AG09319 (cell line): ENCODE measurements around the gene DNAJA2.

Experiments used
- DNase-seq: peaks from one replicate; pipeline ENCODE4 v3.0.0-alpha.2; 2010; ENCODE audit warnings: low read depth; ENCODE audit errors: extremely low read depth
- TF ChIP-seq, protein P1 (sequence below): IDR thresholded peaks from 2 replicates; pipeline ENCODE4 v1.5.1; 2011; ENCODE audit warnings: low read depth, mild to moderate bottlenecking, inconsistent platforms, low read length, moderate library complexity

DNAJA2 gene

DNA sequence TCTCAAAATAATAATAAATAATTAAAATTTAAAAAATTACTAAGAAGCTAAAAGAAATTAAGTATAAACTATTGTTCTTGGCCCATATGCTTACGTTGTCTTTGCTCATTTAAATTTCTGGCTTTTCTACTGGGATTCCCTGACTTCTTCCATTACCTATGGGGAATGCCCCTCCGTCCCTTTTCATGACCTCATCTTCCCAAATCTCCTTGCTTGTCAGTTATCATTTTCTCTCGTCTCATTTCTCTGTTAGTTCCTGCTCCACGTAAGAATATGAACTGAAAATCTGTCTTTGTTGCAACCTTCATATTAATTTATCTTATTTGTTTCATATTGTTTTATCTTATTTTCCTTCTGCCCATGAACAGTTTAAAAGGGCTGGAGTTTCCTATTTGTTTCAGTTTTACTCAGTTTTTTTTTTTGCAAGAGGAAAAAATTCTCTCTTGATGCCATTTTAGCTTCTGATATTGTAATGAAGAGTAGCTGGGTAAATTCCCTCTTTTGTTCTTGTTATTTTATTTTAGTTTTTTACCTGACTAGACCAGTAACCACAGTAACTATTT, 2.5 kb upstream of the DNAJA2 start:
- TF ChIP-seq, protein P1, sequence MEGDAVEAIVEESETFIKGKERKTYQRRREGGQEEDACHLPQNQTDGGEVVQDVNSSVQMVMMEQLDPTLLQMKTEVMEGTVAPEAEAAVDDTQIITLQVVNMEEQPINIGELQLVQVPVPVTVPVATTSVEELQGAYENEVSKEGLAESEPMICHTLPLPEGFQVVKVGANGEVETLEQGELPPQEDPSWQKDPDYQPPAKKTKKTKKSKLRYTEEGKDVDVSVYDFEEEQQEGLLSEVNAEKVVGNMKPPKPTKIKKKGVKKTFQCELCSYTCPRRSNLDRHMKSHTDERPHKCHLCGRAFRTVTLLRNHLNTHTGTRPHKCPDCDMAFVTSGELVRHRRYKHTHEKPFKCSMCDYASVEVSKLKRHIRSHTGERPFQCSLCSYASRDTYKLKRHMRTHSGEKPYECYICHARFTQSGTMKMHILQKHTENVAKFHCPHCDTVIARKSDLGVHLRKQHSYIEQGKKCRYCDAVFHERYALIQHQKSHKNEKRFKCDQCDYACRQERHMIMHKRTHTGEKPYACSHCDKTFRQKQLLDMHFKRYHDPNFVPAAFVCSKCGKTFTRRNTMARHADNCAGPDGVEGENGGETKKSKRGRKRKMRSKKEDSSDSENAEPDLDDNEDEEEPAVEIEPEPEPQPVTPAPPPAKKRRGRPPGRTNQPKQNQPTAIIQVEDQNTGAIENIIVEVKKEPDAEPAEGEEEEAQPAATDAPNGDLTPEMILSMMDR: no peak
- DNase-seq: no peak

DNA sequence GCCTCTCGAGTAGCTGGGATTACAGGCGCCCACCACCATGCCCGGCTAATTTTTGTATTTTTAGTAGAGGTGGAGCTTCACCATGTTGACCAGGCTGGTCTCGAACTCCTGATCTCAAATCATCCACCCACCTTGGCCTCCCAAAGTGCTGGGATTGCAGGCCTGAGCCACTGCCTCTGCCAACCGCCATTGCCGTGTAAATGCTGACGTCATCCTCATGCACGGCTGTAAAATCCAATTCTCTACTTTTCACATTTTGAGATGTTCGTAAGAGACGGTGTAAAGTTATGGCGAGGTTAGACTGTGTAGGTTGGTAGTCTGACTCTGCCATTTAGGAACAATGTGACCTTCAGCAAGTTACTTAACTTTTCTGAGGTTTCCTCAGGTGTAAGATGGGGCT, 1.7 kb upstream of the DNAJA2 start:
- DNase-seq: no peak
- TF ChIP-seq, protein P1: no peak

DNA sequence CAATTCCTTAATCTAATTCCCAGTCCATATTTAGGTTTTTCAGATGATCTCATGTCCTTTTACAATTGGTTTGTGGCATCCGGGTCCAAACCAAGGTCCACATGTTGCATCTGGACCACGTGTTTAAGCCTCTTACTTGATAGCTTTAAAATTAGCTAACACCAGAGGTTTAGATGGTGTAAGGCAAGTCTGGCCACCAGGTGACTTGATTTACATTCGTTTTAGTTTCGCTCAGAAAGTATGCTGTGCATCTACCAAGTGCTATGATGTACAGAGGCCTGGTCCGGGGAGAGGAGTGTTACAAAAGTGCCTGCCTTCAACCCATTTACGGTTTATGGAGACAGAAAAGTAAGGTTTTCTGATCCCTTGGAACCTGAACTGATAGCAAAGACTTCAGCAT, 878 bp upstream of the DNAJA2 start:
- DNase-seq: no peak
- TF ChIP-seq, protein P1: no peak

DNA sequence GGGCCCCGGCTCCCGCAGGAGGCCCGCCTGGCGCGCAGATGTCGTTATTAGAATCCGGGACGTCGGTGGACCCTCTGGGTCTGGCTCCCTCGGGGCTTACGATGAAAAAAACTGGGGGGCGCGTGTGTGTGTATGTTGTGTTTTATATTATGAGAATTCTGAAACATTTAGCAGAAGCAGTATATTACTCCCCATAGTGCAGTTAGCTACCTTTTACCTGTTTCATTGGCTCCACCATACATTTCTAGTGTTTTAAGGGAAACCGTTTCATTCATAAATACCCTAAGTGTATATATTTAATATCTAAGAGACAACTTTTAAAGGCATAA, 486 bp upstream of the DNAJA2 start:
- TF ChIP-seq, protein P1: no peak
- no peak for DNase-seq

DNA sequence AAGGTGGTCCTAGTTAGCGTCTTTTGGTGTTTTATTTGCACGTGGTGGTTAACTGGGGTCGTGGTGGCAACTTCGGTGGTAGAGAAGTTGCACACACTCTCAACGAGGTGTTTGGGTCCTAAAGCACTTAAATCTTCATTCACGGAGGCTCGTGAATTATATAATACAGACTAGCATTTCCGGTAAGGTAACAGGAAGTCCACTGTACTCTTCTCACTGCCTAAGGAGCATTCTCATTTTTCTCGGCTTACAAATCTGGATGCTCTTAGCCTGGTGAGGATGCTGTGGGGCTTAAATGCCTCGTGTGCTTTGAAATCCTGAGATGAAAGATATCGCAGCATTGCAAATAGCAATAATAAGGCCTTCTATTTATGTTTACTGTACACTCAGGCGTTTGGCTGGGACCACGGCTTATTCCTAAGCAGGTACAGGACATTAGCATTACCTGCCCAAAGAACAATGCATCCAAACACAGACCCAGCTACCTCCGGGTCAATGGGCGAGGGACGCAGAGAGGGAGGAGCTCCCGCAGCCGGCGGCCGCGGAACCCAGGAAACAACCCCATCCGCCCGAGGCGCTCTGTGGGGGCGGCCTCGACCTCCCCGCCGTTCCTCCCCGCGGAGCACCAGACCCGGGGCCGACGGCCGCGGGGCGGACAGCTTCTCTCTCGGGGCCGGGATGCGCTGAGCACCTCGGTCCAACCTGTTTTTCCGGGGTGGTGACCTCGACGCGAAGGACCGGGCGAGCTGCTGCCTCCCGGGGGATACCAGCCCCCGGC, 856 bp downstream of the DNAJA2 start:
- no peak for DNase-seq

DNA sequence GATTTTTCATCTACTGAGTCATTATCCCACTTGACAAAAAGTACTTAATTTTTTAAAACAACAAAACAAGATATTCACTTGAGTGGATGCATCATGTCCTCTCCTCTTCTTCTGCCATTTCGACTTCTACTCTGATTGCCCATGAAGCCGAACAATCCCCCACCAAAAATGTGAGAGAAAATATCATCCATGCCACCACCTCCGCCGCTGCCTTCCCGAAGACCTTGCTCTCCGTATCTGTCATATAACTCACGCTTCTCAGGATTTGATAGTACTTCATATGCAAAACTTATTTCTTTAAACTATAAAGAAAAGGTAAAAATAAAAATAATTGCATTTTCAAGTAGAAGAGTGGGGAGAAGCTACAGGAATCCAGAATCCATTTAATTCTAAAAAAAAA, 2.2 kb downstream of the DNAJA2 start:
- no peak for DNase-seq
- TF ChIP-seq, protein P1: no peak

More for the DNA sequence above, 856 bp downstream of the DNAJA2 start:
- TF ChIP-seq, protein P1: no peak

DNA sequence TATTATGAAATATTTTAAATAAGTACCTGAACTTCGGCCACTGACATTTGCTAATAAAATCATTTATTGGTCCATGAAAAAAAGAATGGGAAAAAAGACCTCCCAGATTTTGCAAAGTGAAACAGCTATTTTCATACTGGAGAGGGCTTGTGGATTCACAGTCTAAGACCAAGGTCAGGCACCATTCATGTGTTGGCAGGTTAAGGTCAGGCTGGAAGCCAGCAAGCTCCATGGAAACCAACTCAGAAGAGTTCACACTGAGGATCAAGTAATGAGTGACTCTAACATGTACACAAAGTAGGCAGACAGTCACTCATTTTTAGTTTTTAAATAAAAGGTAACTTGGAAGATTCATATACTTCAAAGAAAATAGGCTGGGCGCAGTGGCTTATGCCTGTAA, 3.4 kb downstream of the DNAJA2 start:
- no peak for DNase-seq
- TF ChIP-seq, protein P1: no peak
